ENCODE results near the gene SPATS2L.

Gene SPATS2L

GRCh38 chr2:200467806-200468681 is 161.6 kb downstream of the SPATS2L start:
- DNase-seq (ENCODE audit: low read depth in 2 of 2), result no peak

GRCh38 chr2:200469708-200470211 is 163.3 kb downstream of the SPATS2L start:
- no peak for DNase-seq (ENCODE audit: low read depth in 2 of 2)

GRCh38 chr2:200470230-200470629 is 163.7 kb downstream of the SPATS2L start:
- DNase-seq (ENCODE audit: low read depth in 2 of 2), result no peak

- peak in 1 of 2 donors; percentile 7 for DNase-seq (ENCODE audit: low read depth in 2 of 2)
These were observed 164.9 kb downstream of the SPATS2L start for GRCh38 chr2:200471324-200471848.

GRCh38 chr2:200471928-200472645 is 165.6 kb downstream of the SPATS2L start:
- DNase-seq (ENCODE audit: low read depth in 2 of 2), result no peak

- no peak for DNase-seq (ENCODE audit: low read depth in 2 of 2)
These were observed 166.5 kb downstream of the SPATS2L start for GRCh38 chr2:200472853-200473464.

GRCh38 chr2:200475795-200476194 is 169.3 kb downstream of the SPATS2L start:
- no peak for DNase-seq (ENCODE audit: low read depth in 2 of 2)

GRCh38 chr2:200476836-200477235 is 170.3 kb downstream of the SPATS2L start:
- DNase-seq (ENCODE audit: low read depth in 2 of 2), result no peak

- no peak for DNase-seq (ENCODE audit: low read depth in 2 of 2)
These were observed 171.2 kb downstream of the SPATS2L start for GRCh38 chr2:200477667-200478131.

GRCh38 chr2:200479692-200480265 is 173.3 kb downstream of the SPATS2L start:
- DNase-seq (ENCODE audit: low read depth in 2 of 2), result no peak

- no peak for DNase-seq (ENCODE audit: low read depth in 2 of 2)
These were observed 175.7 kb downstream of the SPATS2L start for GRCh38 chr2:200482194-200482593.

- DNase-seq (ENCODE audit: low read depth in 2 of 2), result no peak
These were observed 177.3 kb downstream of the SPATS2L start for GRCh38 chr2:200483729-200484198.

GRCh38 chr2:200484934-200485333 is 178.4 kb downstream of the SPATS2L start:
- DNase-seq (ENCODE audit: low read depth in 2 of 2), result no peak

GRCh38 chr2:200486529-200486928 is 180.0 kb downstream of the SPATS2L start:
- DNase-seq (ENCODE audit: low read depth in 2 of 2), result no peak

- no peak for DNase-seq (ENCODE audit: low read depth in 2 of 2)
These were observed 181.7 kb downstream of the SPATS2L start for GRCh38 chr2:200488169-200488568.

GRCh38 chr2:200490001-200490400 is 183.5 kb downstream of the SPATS2L start:
- no peak for DNase-seq (ENCODE audit: low read depth in 2 of 2)

- DNase-seq (ENCODE audit: low read depth in 2 of 2), result no peak
These were observed 186.2 kb downstream of the SPATS2L start for GRCh38 chr2:200492656-200493055.

GRCh38 chr2:200494048-200494447 is 187.6 kb downstream of the SPATS2L start:
- DNase-seq (ENCODE audit: low read depth in 2 of 2), result no peak

- DNase-seq (ENCODE audit: low read depth in 2 of 2), result no peak
These were observed 190.2 kb downstream of the SPATS2L start for GRCh38 chr2:200496696-200497095.

GRCh38 chr2:200498402-200499162 is 192.1 kb downstream of the SPATS2L start:
- no peak for DNase-seq (ENCODE audit: low read depth in 2 of 2)

- DNase-seq (ENCODE audit: low read depth in 2 of 2), result no peak
These were observed 195.7 kb downstream of the SPATS2L start for GRCh38 chr2:200502196-200502595.

Data from activated CD8-positive, alpha-beta memory T cell treated with anti-CD3 and anti-CD28 coated beads for 4 hours (primary cell).